GM21723 (cell line): ENCODE results near the gene GHSR.

Experiments
- ATAC-seq: cut with Tn5 transposase; IDR thresholded peaks from one replicate; pipeline ENCODE4 v1.9.1; 2021; ENCODE audit warnings: mild to moderate bottlenecking, moderate library complexity; ENCODE audit not compliant: unreplicated experiment

Gene GHSR, protein sequence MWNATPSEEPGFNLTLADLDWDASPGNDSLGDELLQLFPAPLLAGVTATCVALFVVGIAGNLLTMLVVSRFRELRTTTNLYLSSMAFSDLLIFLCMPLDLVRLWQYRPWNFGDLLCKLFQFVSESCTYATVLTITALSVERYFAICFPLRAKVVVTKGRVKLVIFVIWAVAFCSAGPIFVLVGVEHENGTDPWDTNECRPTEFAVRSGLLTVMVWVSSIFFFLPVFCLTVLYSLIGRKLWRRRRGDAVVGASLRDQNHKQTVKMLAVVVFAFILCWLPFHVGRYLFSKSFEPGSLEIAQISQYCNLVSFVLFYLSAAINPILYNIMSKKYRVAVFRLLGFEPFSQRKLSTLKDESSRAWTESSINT

GRCh38 chr3:172447611-172448579, at the start of gene GHSR:
Gene GHSR, minus strand, starts transcription at chr3:172448456. Its CDS starts 43 bp downstream, at chr3:172448413.
- no peak for ATAC-seq

GRCh38 chr3:172490198-172490669, 42.0 kb upstream of the GHSR start:
- peak; percentile 88 for ATAC-seq

- ATAC-seq, result peak; percentile 38
These were observed 29.9 kb upstream of the GHSR start for GRCh38 chr3:172478116-172478515.

DNA sequence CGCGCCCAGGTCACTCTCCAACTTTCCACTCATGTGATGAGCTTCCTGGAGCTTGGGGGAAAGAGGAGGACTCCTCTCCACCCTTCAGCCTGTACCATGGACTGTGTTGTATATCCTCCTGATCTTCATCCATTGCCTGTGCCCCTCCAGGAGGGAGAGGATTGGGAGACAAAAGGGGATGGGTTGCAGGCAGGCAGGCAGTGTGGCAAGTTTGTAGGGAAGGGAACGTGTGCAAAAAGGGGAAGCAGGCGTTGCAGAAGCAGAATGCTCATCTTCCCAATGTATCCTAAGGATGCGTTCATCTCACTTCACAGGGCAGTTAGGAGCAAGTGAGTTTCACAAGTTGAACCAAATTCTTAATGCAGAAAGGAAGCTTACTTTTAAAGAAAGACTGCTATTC, 28.1 kb upstream of the GHSR start:
- ATAC-seq, result no peak

DNA sequence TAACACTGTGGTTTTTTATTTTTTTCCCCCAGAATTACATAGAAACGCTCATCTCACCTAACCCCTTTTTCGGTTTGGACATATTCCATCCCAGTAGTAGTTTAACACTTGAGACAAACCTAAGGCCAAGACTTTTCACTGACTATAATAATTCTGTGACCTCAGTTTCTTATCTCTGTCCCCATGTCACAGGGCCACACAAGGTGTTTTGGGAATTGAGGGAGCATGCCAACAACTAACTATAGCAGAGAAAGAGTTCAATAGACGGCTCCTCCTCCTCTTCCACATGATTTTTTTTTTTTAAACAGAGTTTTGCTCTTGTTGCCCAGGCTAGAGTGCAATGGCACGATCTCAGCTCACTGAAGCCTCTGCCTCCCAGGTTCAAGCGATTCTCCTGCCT, 27.4 kb upstream of the GHSR start:
- no peak for ATAC-seq

- no peak for ATAC-seq
These were observed 23.6 kb upstream of the GHSR start for GRCh38 chr3:172471903-172472302.

DNA sequence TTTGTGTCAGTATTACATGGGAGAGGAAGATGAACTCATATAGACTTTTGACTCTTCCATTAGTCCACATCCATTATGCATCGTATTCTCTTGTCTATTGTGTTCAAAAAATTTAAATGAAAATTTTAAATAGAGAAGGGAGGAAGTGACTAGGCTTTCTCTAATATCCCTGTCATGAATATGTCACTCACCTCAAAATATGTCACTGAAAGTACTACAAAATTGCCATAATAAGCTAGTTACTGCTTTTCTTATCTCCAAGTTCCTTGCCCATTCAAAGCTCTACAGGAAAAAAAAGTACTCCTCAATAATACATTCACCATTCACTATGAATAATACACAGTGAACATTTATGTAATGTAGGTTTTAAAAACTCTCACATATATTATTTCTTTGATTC, 22.3 kb upstream of the GHSR start:
- no peak for ATAC-seq

- ATAC-seq, result no peak
These were observed 19.0 kb upstream of the GHSR start for GRCh38 chr3:172467170-172467824.

GRCh38 chr3:172466553-172467130, 18.4 kb upstream of the GHSR start:
- no peak for ATAC-seq

GRCh38 chr3:172465281-172465680, 17.0 kb upstream of the GHSR start:
- ATAC-seq, result no peak

GRCh38 chr3:172464306-172464705, 16.1 kb upstream of the GHSR start:
- no peak for ATAC-seq

- peak; percentile 87 for ATAC-seq
These were observed 13.4 kb upstream of the GHSR start for GRCh38 chr3:172461530-172462138.

- no peak for ATAC-seq
These were observed 8.1 kb upstream of the GHSR start for GRCh38 chr3:172456404-172456803.

- ATAC-seq, result no peak
These were observed 5.9 kb upstream of the GHSR start for GRCh38 chr3:172454180-172454579.

DNA sequence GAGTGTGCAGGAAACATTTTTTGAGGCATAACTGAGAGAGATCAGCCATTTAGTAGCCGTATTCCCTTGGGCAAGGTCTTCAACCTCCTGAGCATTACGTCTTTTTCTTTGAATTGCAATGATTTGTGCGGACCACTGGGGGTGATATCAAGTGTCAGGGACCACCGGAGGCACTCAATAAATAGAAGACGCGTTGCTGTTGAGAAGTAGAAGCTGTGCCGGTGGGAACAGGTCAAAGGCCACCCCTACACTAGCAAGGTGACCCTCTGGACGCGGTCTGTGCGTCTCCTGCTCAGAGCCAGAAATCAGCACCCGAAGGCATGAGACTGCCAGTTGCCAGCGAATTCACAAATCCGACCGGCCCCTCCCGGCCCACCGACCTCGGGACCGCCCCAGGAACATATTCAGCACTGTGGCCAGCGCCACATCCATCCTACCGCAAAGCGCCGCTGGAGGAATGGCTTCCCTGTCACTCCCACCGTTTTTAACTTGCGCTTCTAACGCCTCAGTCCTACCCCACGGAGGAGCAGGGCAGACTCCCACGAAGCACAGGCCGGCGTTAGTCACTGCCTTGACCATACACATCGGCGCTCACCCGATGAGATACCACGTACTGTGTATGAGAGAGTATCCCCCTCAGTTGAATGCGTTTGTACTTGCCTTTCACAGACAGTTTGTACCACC, 1.4 kb upstream of the GHSR start:
- ATAC-seq, result no peak

GRCh38 chr3:172448661-172449465, 607 bp upstream of the GHSR start:
- ATAC-seq, result no peak

DNA sequence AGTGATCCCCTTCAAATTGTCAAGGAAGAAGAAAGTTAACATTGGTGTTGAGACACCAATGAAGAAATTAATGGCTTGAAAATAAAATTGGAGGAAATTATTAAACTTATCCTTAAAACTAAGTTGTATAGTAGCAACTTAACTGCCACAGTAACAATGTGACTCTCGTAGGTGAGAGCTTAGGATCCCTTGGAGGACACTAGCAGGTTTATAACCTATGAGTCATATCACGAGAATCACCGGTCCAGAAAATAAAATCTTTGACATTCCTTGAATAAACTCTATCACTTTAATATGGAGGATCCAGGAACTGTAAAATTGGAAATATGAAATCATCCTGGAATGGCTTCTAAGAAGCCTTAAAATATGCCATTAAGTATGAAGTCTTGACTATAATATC, 2.1 kb downstream of the GHSR start:
- no peak for ATAC-seq

- no peak for ATAC-seq
These were observed 3.4 kb downstream of the GHSR start for GRCh38 chr3:172444821-172445220.

DNA sequence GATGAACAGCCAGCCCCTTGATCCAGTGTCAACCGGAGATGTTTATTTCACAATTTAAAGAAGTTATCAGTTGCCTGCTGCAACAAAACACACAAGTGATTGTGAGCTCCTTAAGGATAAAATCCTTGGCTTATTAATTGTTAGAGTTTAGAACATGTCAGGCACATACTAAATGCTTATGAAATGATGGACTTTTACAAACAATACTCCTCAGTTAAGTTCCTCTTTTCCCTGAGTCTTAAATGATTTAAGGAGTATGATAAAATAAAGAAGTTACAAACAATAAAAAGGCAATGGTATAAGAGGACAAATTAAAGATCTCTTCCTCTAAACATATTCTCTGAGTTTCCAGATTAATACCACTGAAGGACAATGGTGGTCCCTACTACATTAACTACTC, 5.7 kb downstream of the GHSR start:
- no peak for ATAC-seq
